Mucosa of stomach (tissue), 1 donor: Measurements from ENCODE around the gene CFAP47.
"Not testable (repeated sequence)": the region's sequence is repeated elsewhere in the genome, so short reads cannot be mapped to it uniquely, and the experiment has no call there.

ENCODE experiments used
- H3K27me3 ChIP-seq: one replicate; pipeline ENCODE4 v1.7.0; 2013; ENCODE audit warnings: mild to moderate bottlenecking, low read length; ENCODE audit not compliant: control insufficient read depth, insufficient read depth
- H3K36me3 ChIP-seq: one replicate; pipeline ENCODE4 v1.7.0; 2013; ENCODE audit warnings: low read length; ENCODE audit not compliant: control insufficient read depth, insufficient read depth
- H3K4me1 ChIP-seq: one replicate; pipeline ENCODE4 v1.7.0; 2013; ENCODE audit warnings: mild to moderate bottlenecking, low read length; ENCODE audit not compliant: control insufficient read depth, insufficient read depth
- H3K4me3 ChIP-seq: one replicate; pipeline ENCODE4 v1.7.0; 2013; ENCODE audit warnings: low read length
- H3K9ac ChIP-seq: one replicate; pipeline ENCODE4 v1.7.0; 2013; ENCODE audit warnings: mild to moderate bottlenecking, low read length, moderate library complexity
- H3K9me3 ChIP-seq: one replicate; pipeline ENCODE4 v1.7.0; 2013; ENCODE audit warnings: mild to moderate bottlenecking, low read length, moderate library complexity; ENCODE audit not compliant: control insufficient read depth
- donor health status: Pancreatic carcinoma.

Gene CFAP47

GRCh38 chrX:35919536-35920309 lies at the start of gene CFAP47:
CFAP47 (plus strand) TSS chrX:35919734; CDS start chrX:35919800, 66 bp downstream.
- no peak within 1 kb of the TSS for H3K9ac ChIP-seq

GRCh38 chrX:35880601-35881000 lies 38.9 kb upstream of the CFAP47 start:
- Histone ChIP-seq H3K4me3 (no peak overlapping the region), H3K27me3 (no peaks in the 10 kb centered on the region), H3K36me3 (no peaks in the 10 kb centered on the region), H3K4me1 (no peaks in the 10 kb centered on the region), H3K9me3 (no peaks in the 10 kb centered on the region), H3K9ac (no peak overlapping the region)

More at GRCh38 chrX:35919536-35920309, at the start of gene CFAP47:
- Histone ChIP-seq H3K9me3 (no peaks in the 10 kb centered on the region), H3K4me3 (no peak within 1 kb of the TSS), H3K36me3 (no peaks in the 10 kb centered on the region), H3K4me1 (peaks cover 5% of the 10 kb centered on the region), H3K27me3 (no peaks in the 10 kb centered on the region)

GRCh38 chrX:35886135-35886534 lies 33.4 kb upstream of the CFAP47 start:
- H3K9ac ChIP-seq, result no peak overlapping the region
- H3K27me3 ChIP-seq, result no peaks in the 10 kb centered on the region
- no peaks in the 10 kb centered on the region for H3K4me1 ChIP-seq
- H3K4me3 ChIP-seq, result no peak overlapping the region
- H3K36me3 ChIP-seq, result no peaks in the 10 kb centered on the region
- no peaks in the 10 kb centered on the region for H3K9me3 ChIP-seq

GRCh38 chrX:35890699-35891098 lies 28.8 kb upstream of the CFAP47 start:
- Histone ChIP-seq H3K9me3 (no peaks in the 10 kb centered on the region), H3K36me3 (no peaks in the 10 kb centered on the region), H3K4me1 (no peaks in the 10 kb centered on the region), H3K4me3 (no peak overlapping the region), H3K9ac (no peak overlapping the region), H3K27me3 (no peaks in the 10 kb centered on the region)

- H3K27me3 ChIP-seq, H3K4me1 ChIP-seq, H3K9ac ChIP-seq, H3K9me3 ChIP-seq, H3K36me3 ChIP-seq, H3K4me3 ChIP-seq: not testable (repeated sequence)
Measured at GRCh38 chrX:35986816-35987215, 67.3 kb downstream of the CFAP47 start.

GRCh38 chrX:36007207-36007606 lies 87.7 kb downstream of the CFAP47 start:
- H3K4me1 ChIP-seq, result no peaks in the 10 kb centered on the region
- H3K27me3 ChIP-seq, result no peaks in the 10 kb centered on the region
- no peaks in the 10 kb centered on the region for H3K36me3 ChIP-seq
- H3K4me3 ChIP-seq, result no peak overlapping the region
- no peaks in the 10 kb centered on the region for H3K9me3 ChIP-seq
- no peak overlapping the region for H3K9ac ChIP-seq

GRCh38 chrX:36019125-36019524 lies 99.6 kb downstream of the CFAP47 start:
- Histone ChIP-seq H3K9ac (no peak overlapping the region), H3K4me1 (no peaks in the 10 kb centered on the region), H3K9me3 (no peaks in the 10 kb centered on the region), H3K27me3 (no peaks in the 10 kb centered on the region), H3K4me3 (no peak overlapping the region), H3K36me3 (no peaks in the 10 kb centered on the region)

- Histone ChIP-seq H3K4me1 (no peaks in the 10 kb centered on the region), H3K9me3 (no peaks in the 10 kb centered on the region), H3K27me3 (no peaks in the 10 kb centered on the region), H3K9ac (no peak overlapping the region), H3K4me3 (no peak overlapping the region), H3K36me3 (no peaks in the 10 kb centered on the region)
Measured at GRCh38 chrX:36035550-36035949, 116.0 kb downstream of the CFAP47 start.

GRCh38 chrX:36062778-36063177 lies 143.2 kb downstream of the CFAP47 start:
- H3K4me3 ChIP-seq, result no peak overlapping the region
- no peaks in the 10 kb centered on the region for H3K9me3 ChIP-seq
- no peaks in the 10 kb centered on the region for H3K27me3 ChIP-seq
- H3K4me1 ChIP-seq, result no peaks in the 10 kb centered on the region
- no peaks in the 10 kb centered on the region for H3K36me3 ChIP-seq
- no peak overlapping the region for H3K9ac ChIP-seq

GRCh38 chrX:36071061-36071460 lies 151.5 kb downstream of the CFAP47 start:
- no peak overlapping the region for H3K4me3 ChIP-seq
- no peak overlapping the region for H3K9ac ChIP-seq
- H3K27me3 ChIP-seq, result no peaks in the 10 kb centered on the region
- H3K36me3 ChIP-seq, result no peaks in the 10 kb centered on the region
- no peaks in the 10 kb centered on the region for H3K4me1 ChIP-seq
- no peaks in the 10 kb centered on the region for H3K9me3 ChIP-seq

GRCh38 chrX:36075009-36075408 lies 155.5 kb downstream of the CFAP47 start:
- H3K4me3 ChIP-seq, H3K27me3 ChIP-seq, H3K9me3 ChIP-seq, H3K4me1 ChIP-seq, H3K9ac ChIP-seq, H3K36me3 ChIP-seq: not testable (repeated sequence)

GRCh38 chrX:36083256-36083655 lies 163.7 kb downstream of the CFAP47 start:
- H3K9ac ChIP-seq, result no peak overlapping the region
- no peaks in the 10 kb centered on the region for H3K27me3 ChIP-seq
- H3K4me3 ChIP-seq, result no peak overlapping the region
- no peaks in the 10 kb centered on the region for H3K36me3 ChIP-seq
- no peaks in the 10 kb centered on the region for H3K9me3 ChIP-seq
- H3K4me1 ChIP-seq, result no peaks in the 10 kb centered on the region

GRCh38 chrX:36087366-36087765 lies 167.8 kb downstream of the CFAP47 start:
- Histone ChIP-seq H3K4me1 (no peaks in the 10 kb centered on the region), H3K36me3 (no peaks in the 10 kb centered on the region), H3K4me3 (no peak overlapping the region), H3K9me3 (no peaks in the 10 kb centered on the region), H3K9ac (no peak overlapping the region), H3K27me3 (no peaks in the 10 kb centered on the region)
